Cardiac fibroblast (primary cell): ENCODE data around the gene SUPT20HL1.
"Not testable (repeated sequence)": the region's sequence is repeated elsewhere in the genome, so short reads cannot be mapped to it uniquely, and the experiment has no call there.

ENCODE experiments used
- DNase-seq, 2 donors: peaks; one replicate each; pipeline versions ENCODE4 v3.0.0 to v3.0.0-alpha.2; 2010; ENCODE audit warnings: low read depth in 2 of 2
- H3K4me3 ChIP-seq, 2 donors: replicated peaks in 1 of 2; 1 replicate in 1 of 2; 2 replicates in 1 of 2; pipeline ENCODE4 v1.5.1; 2011; ENCODE audit warnings: low read depth in 2 of 2, low read length in 2 of 2, mild to moderate bottlenecking in 2 of 2, moderate library complexity in 1 of 2
- TF ChIP-seq, protein P1 (sequence below): IDR thresholded peaks from one replicate; pipeline ENCODE4 v1.5.1; 2011; ENCODE audit warnings: low read depth, mild to moderate bottlenecking, low read length, inconsistent platforms

Gene SUPT20HL1

DNA sequence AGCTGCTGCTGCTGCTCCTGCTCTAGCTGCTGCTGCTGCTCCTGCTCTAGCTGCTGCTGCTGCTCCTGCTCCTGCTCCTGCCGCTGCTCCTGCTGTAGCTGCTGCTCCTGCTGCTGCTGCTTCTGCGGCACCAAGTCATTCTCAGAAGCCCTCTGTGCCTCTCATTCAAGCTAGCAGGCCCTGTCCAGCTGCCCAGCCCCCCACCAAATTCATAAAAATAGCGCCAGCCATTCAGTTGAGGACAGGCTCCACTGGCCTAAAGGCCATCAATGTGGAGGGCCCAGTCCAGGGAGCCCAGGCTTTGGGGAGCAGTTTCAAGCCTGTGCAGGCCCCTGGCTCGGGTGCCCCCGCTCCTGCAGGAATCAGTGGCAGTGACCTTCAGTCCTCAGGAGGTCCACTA lies 3.9 kb downstream of the SUPT20HL1 start:
- no peak for DNase-seq
- H3K4me3 ChIP-seq: no peak overlapping the region
- TF ChIP-seq, protein P1, sequence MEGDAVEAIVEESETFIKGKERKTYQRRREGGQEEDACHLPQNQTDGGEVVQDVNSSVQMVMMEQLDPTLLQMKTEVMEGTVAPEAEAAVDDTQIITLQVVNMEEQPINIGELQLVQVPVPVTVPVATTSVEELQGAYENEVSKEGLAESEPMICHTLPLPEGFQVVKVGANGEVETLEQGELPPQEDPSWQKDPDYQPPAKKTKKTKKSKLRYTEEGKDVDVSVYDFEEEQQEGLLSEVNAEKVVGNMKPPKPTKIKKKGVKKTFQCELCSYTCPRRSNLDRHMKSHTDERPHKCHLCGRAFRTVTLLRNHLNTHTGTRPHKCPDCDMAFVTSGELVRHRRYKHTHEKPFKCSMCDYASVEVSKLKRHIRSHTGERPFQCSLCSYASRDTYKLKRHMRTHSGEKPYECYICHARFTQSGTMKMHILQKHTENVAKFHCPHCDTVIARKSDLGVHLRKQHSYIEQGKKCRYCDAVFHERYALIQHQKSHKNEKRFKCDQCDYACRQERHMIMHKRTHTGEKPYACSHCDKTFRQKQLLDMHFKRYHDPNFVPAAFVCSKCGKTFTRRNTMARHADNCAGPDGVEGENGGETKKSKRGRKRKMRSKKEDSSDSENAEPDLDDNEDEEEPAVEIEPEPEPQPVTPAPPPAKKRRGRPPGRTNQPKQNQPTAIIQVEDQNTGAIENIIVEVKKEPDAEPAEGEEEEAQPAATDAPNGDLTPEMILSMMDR: no peak

GRCh38 chrX:24364851-24365538 lies 4.6 kb downstream of the SUPT20HL1 start:
- DNase-seq: no peak
- TF ChIP-seq, protein P1: no peak
- no peak overlapping the region for H3K4me3 ChIP-seq

GRCh38 chrX:24366762-24367400 lies 6.4 kb downstream of the SUPT20HL1 start:
- not testable (repeated sequence) for DNase-seq, H3K4me3 ChIP-seq

DNA sequence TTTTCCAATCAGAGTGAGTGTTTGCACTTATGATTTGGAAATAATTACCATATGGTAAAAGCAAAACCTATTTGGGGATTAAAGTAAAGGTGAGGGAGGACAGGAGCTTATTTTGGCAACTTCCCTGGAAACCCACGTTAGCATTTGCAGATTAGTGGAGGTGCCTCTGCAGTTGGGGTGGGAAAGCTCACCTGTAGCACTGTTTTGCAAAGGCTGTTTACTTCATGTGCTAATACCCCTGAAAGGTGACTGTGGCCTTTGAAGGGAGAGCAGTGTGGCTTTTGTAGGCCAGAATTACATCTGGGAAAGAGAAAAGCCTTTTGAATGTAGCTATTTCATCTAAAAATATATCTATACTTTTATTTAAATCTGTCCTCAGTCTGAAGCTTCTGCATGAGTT lies 9.4 kb downstream of the SUPT20HL1 start:
- H3K4me3 ChIP-seq: no peak overlapping the region
- TF ChIP-seq, protein P1: no peak
- no peak for DNase-seq

DNA sequence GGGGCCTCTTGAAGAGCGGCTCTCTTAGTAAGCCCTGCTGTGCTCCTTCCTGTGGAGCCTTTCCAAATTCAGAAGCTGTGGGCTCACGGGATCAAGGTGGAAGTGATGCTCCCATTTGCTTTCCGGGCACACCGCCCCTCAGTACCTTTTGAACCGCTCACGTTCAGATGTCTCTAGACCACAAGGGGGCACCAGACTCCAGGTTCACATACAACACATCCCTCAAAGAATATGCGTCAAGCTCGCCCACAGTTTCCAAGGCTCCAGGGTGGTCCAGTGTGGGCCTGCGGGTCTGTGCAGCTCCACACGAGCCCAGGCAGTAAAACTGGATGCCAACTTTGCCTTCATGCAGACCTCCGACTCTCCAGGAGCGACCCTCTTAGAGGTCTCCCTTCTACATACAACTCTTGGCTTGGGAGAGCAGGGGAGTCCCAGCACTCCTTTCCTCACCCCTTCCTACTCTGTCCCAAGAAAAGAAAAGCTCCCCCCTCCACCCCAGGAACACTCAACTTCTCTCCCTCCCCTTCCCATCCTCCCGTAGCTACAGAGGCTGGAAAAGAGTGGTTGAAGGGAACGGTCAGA lies 11.0 kb downstream of the SUPT20HL1 start:
- no peak overlapping the region for H3K4me3 ChIP-seq
- peak; percentile 66 to 69 for DNase-seq
- TF ChIP-seq, protein P1: peak; percentile 57

GRCh38 chrX:24372021-24372763 lies 11.8 kb downstream of the SUPT20HL1 start:
- no peak for DNase-seq
- no peak overlapping the region for H3K4me3 ChIP-seq
- TF ChIP-seq, protein P1: no peak
